ENCODE results near the gene SLC25A1. TPM values are rescaled to one million over a fixed set of nuclear protein-coding genes. Genes with fewer than 3 reads are reported as not detected.

Gene SLC25A1
- total RNA-seq, 5 donors from 2014 or later (not counting 1 experiment from before 2014, with no cell fraction given), result 24.1 to 52.9 (median 45.7) TPM

- Histone ChIP-seq H3K4me1 (ENCODE audit: control insufficient read depth in 1 of 2, extremely low read depth in 1 of 2, insufficient read depth in 2 of 2, low read length in 2 of 2) (peaks cover 6 to 56% of the 10 kb centered on the region in 2 experiments), H3K27me3 (replicated peaks in 1 of 2; ENCODE audit: control insufficient read depth in 2 of 2, extremely low read depth in 1 of 2, insufficient read depth in 2 of 2, low read length in 1 of 2) (peaks cover 3 to 10% of the 10 kb centered on the region in 2 experiments), H3K27ac (ENCODE audit: low read length) (no peak overlapping the region), H3K9me3 (no peaks in the 10 kb centered on the region), H3K36me3 (ENCODE audit: control insufficient read depth in 2 of 2, extremely low read depth in 1 of 2, insufficient read depth in 1 of 2, low read length in 1 of 2) (no peaks in the 10 kb centered on the region), H3K4me3 (ENCODE audit: control insufficient read depth in 1 of 2, extremely low read depth in 1 of 2, low read length in 1 of 2) (no peak overlapping the region)
- DNase-seq (no peak), ATAC-seq (replicated peaks in 1 of 4) (no peak)
- Mint-ChIP-seq H3K9me3 (no peaks in the 10 kb centered on the region), H3K4me3 (no peak overlapping the region), H3K27ac (no peak overlapping the region), H3K27me3 (peaks cover 0 to 4% of the 10 kb centered on the region in 2 donors), H3K36me3 (no peaks in the 10 kb centered on the region), H3K4me1 (peaks cover 36 to 53% (median 37%) of the 10 kb centered on the region in 3 donors)
- ChIA-PET CTCF (interaction anchor here in 1 of 2 donors (0.6 kb wide), 1 partner anchor 17 kb away, joined by 4 read pairs; no protein-coding TSS in a partner anchor), POLR2A (no interaction called here)
- 88% methylated on average over 5 of the region's 7 CpGs for WGBS (ENCODE audit: insufficient coverage)
Observed at GRCh38 chr22:19175026-19175601, 3.4 kb downstream of the SLC25A1 start.

GRCh38 chr22:19174106-19175025 lies 4.2 kb downstream of the SLC25A1 start:
- Histone ChIP-seq H3K27ac (ENCODE audit: low read length) (no peak overlapping the region), H3K36me3 (ENCODE audit: control insufficient read depth in 2 of 2, extremely low read depth in 1 of 2, insufficient read depth in 1 of 2, low read length in 1 of 2) (no peaks in the 10 kb centered on the region), H3K27me3 (replicated peaks in 1 of 2; ENCODE audit: control insufficient read depth in 2 of 2, extremely low read depth in 1 of 2, insufficient read depth in 2 of 2, low read length in 1 of 2) (peaks cover 4 to 18% of the 10 kb centered on the region in 2 experiments), H3K4me1 (ENCODE audit: control insufficient read depth in 1 of 2, extremely low read depth in 1 of 2, insufficient read depth in 2 of 2, low read length in 2 of 2) (peaks cover 6 to 57% of the 10 kb centered on the region in 2 experiments), H3K4me3 (ENCODE audit: control insufficient read depth in 1 of 2, extremely low read depth in 1 of 2, low read length in 1 of 2) (no peak overlapping the region), H3K9me3 (no peaks in the 10 kb centered on the region)
- Mint-ChIP-seq H3K36me3 (no peaks in the 10 kb centered on the region), H3K9me3 (no peaks in the 10 kb centered on the region), H3K27ac (peak overlapping the region in 1 of 2 donors; percentile 58), H3K4me3 (peak overlapping the region in 1 of 3 donors; percentile 6), H3K4me1 (peaks cover 33 to 51% (median 34%) of the 10 kb centered on the region in 3 donors), H3K27me3 (peaks cover 0 to 6% of the 10 kb centered on the region in 2 donors)
- DNase-seq (peak in 1 of 35 experiments; percentile 32), ATAC-seq (replicated peaks in 1 of 4) (no peak)
- ChIA-PET POLR2A (no interaction called here), CTCF (interaction anchor here in 1 of 2 donors (0.6 kb wide), 1 partner anchor 17 kb away, joined by 4 read pairs; no protein-coding TSS in a partner anchor)
- 73% methylated on average over 14 of the region's 14 CpGs for WGBS (ENCODE audit: insufficient coverage)

GRCh38 chr22:19173047-19174035 lies 5.2 kb downstream of the SLC25A1 start:
- CTCF ChIA-PET, result interaction anchor here (0.8 to 1.7 kb wide), 2 partner anchors 29 kb away, joined by 3 to 6 read pairs; partner anchors contain the start of gene ESS2 (in 2 of the 2)
- H3K27me3 Mint-ChIP-seq, result peaks cover 8 to 15% of the 10 kb centered on the region in 2 donors
- Histone ChIP-seq H3K4me3 (ENCODE audit: control insufficient read depth in 1 of 2, extremely low read depth in 1 of 2, low read length in 1 of 2) (no peak overlapping the region), H3K36me3 (ENCODE audit: control insufficient read depth in 2 of 2, extremely low read depth in 1 of 2, insufficient read depth in 1 of 2, low read length in 1 of 2) (no peaks in the 10 kb centered on the region), H3K27me3 (replicated peaks in 1 of 2; ENCODE audit: control insufficient read depth in 2 of 2, extremely low read depth in 1 of 2, insufficient read depth in 2 of 2, low read length in 1 of 2) (peaks cover 4 to 28% of the 10 kb centered on the region in 2 experiments), H3K9me3 (no peaks in the 10 kb centered on the region), H3K27ac (ENCODE audit: low read length) (no peak overlapping the region), H3K4me1 (ENCODE audit: control insufficient read depth in 1 of 2, extremely low read depth in 1 of 2, insufficient read depth in 2 of 2, low read length in 2 of 2) (peaks cover 6 to 56% of the 10 kb centered on the region in 2 experiments)
- ATAC-seq (replicated peaks in 1 of 4), result no peak
- H3K9me3 Mint-ChIP-seq, result no peaks in the 10 kb centered on the region
- no peaks in the 10 kb centered on the region for H3K36me3 Mint-ChIP-seq
- H3K4me3 Mint-ChIP-seq, result peak overlapping the region; percentile 92 to 95 (median 92)
- POLR2A ChIA-PET, result no interaction called here
- peak overlapping the region; percentile 81 to 87 for H3K27ac Mint-ChIP-seq
- no peak for DNase-seq
- WGBS (ENCODE audit: insufficient coverage), result 87% methylated on average over 12 of the region's 19 CpGs
- peaks cover 30 to 51% (median 36%) of the 10 kb centered on the region in 3 donors for H3K4me1 Mint-ChIP-seq

GRCh38 chr22:19172213-19173046 lies 6.1 kb downstream of the SLC25A1 start:
- peak overlapping the region; percentile 90 to 98 for H3K4me3 ChIP-seq (ENCODE audit: control insufficient read depth in 1 of 2, extremely low read depth in 1 of 2, low read length in 1 of 2)
- Mint-ChIP-seq H3K36me3 (no peaks in the 10 kb centered on the region), H3K27ac (peak overlapping the region; percentile 81 to 87), H3K4me3 (peak overlapping the region; percentile 92 to 95 (median 92)), H3K27me3 (peaks cover 16 to 24% of the 10 kb centered on the region in 2 donors), H3K9me3 (no peaks in the 10 kb centered on the region), H3K4me1 (peaks cover 30 to 51% (median 36%) of the 10 kb centered on the region in 3 donors)
- no peaks in the 10 kb centered on the region for H3K36me3 ChIP-seq (ENCODE audit: control insufficient read depth in 2 of 2, extremely low read depth in 1 of 2, insufficient read depth in 1 of 2, low read length in 1 of 2)
- no peak for ATAC-seq (replicated peaks in 1 of 4)
- ChIA-PET CTCF (interaction anchor here (0.8 to 1.7 kb wide), 2 partner anchors 28 kb away, joined by 3 to 6 read pairs; partner anchors contain the start of gene ESS2 (in 2 of the 2)), POLR2A (no interaction called here)
- no peaks in the 10 kb centered on the region for H3K9me3 ChIP-seq
- peaks cover 6 to 51% of the 10 kb centered on the region in 2 experiments for H3K4me1 ChIP-seq (ENCODE audit: control insufficient read depth in 1 of 2, extremely low read depth in 1 of 2, insufficient read depth in 2 of 2, low read length in 2 of 2)
- WGBS (ENCODE audit: insufficient coverage), result 17% methylated on average over 5 of the region's 13 CpGs
- peaks cover 9 to 37% of the 10 kb centered on the region in 2 experiments for H3K27me3 ChIP-seq (replicated peaks in 1 of 2; ENCODE audit: control insufficient read depth in 2 of 2, extremely low read depth in 1 of 2, insufficient read depth in 2 of 2, low read length in 1 of 2)
- DNase-seq, result no peak
- H3K27ac ChIP-seq (ENCODE audit: low read length), result peak overlapping the region; percentile 57

- ATAC-seq (replicated peaks in 1 of 4) (no peak), DNase-seq (no peak)
- Histone ChIP-seq H3K4me3 (ENCODE audit: control insufficient read depth in 1 of 2, extremely low read depth in 1 of 2, low read length in 1 of 2) (no peak overlapping the region), H3K27ac (ENCODE audit: low read length) (no peak overlapping the region), H3K36me3 (ENCODE audit: control insufficient read depth in 2 of 2, extremely low read depth in 1 of 2, insufficient read depth in 1 of 2, low read length in 1 of 2) (no peaks in the 10 kb centered on the region), H3K9me3 (no peaks in the 10 kb centered on the region), H3K27me3 (replicated peaks in 1 of 2; ENCODE audit: control insufficient read depth in 2 of 2, extremely low read depth in 1 of 2, insufficient read depth in 2 of 2, low read length in 1 of 2) (peaks cover 9 to 56% of the 10 kb centered on the region in 2 experiments), H3K4me1 (ENCODE audit: control insufficient read depth in 1 of 2, extremely low read depth in 1 of 2, insufficient read depth in 2 of 2, low read length in 2 of 2) (peaks cover 6 to 44% of the 10 kb centered on the region in 2 experiments)
- Mint-ChIP-seq H3K27ac (no peak overlapping the region), H3K4me1 (peaks cover 30 to 44% (median 36%) of the 10 kb centered on the region in 3 donors), H3K36me3 (no peaks in the 10 kb centered on the region), H3K27me3 (peaks cover 24 to 40% of the 10 kb centered on the region in 2 donors), H3K9me3 (no peaks in the 10 kb centered on the region), H3K4me3 (peak overlapping the region; percentile 92 to 95 (median 92))
- WGBS (ENCODE audit: insufficient coverage), result 63% methylated on average over 7 of the region's 7 CpGs
- CTCF ChIA-PET, result no interaction called here
- POLR2A ChIA-PET, result no interaction called here
Observed at GRCh38 chr22:19169947-19170318, 8.6 kb downstream of the SLC25A1 start.

Data from T-cell (primary cell).